HepG2 (cell line): ENCODE results near the gene VPS13D. TPM values are rescaled to one million over a fixed set of nuclear protein-coding genes. Genes with fewer than 3 reads are reported as not detected.

Experiments used
- GATAD1 ChIP-seq: IDR thresholded peaks from 2 replicates; pipeline ENCODE4 v1.6.1; 2016; ENCODE audit warnings: missing genetic modification reagents, missing compliant biosample characterization
- HINFP ChIP-seq: sonication (generic); formaldehyde crosslinking; IDR thresholded peaks from 2 replicates; pipeline ENCODE4 v1.4.0; 2020; ENCODE audit warnings: low read depth, mild to moderate bottlenecking, missing genetic modification reagents
- KLF15 ChIP-seq: sonication (generic); formaldehyde crosslinking; IDR thresholded peaks from 2 replicates; pipeline ENCODE4 v1.8.1; 2023; ENCODE audit warnings: borderline replicate concordance, mild to moderate bottlenecking, inconsistent platforms, missing genetic modification reagents, mixed read lengths
- RAD51 ChIP-seq: fragments of 450-650 bp; IDR thresholded peaks from 2 replicates; pipeline ENCODE4 v1.6.1; 2016; ENCODE audit warnings: borderline replicate concordance
- REL ChIP-seq: sonication (generic); formaldehyde crosslinking; conservative IDR thresholded peaks from 2 replicates; pipeline ENCODE4 v1.8.0; 2022; ENCODE audit warnings: mild to moderate bottlenecking, missing genetic modification reagents, moderate library complexity
- SNAPC4 ChIP-seq: sonication (generic); formaldehyde crosslinking; IDR thresholded peaks from 2 replicates; pipeline ENCODE4 v1.4.0; 2020; ENCODE audit warnings: mild to moderate bottlenecking, missing genetic modification reagents
- SRSF9 ChIP-seq: fragments of 200-400 bp; formaldehyde crosslinking; IDR thresholded peaks from 2 replicates; pipeline ENCODE4 v1.6.1; 2018; ENCODE audit warnings: borderline replicate concordance, mild to moderate bottlenecking, low read depth, low read length; ENCODE audit not compliant: insufficient read depth, poor library complexity, severe bottlenecking
- ZBTB10 ChIP-seq: sonication (generic); formaldehyde crosslinking; IDR thresholded peaks from 2 replicates; pipeline ENCODE4 v1.4.0; 2020; ENCODE audit warnings: missing genetic modification reagents, borderline replicate concordance
- ZBTB3 ChIP-seq: sonication (generic); formaldehyde crosslinking; IDR thresholded peaks from 2 replicates; pipeline ENCODE4 v1.4.0; 2020; ENCODE audit warnings: low read depth, mild to moderate bottlenecking, moderate library complexity, missing genetic modification reagents, borderline replicate concordance
- ZFP36L1 ChIP-seq: sonication (generic); formaldehyde crosslinking; IDR thresholded peaks from 2 replicates; pipeline ENCODE4 v1.8.0; 2022; ENCODE audit warnings: mild to moderate bottlenecking, missing genetic modification reagents, moderate library complexity
- ZNF281 ChIP-seq: sonication (generic); formaldehyde crosslinking; IDR thresholded peaks from 2 replicates; pipeline ENCODE4 v1.4.0; 2020; ENCODE audit warnings: missing genetic modification reagents, borderline replicate concordance
- ZNF451 ChIP-seq: sonication (generic); formaldehyde crosslinking; IDR thresholded peaks from 2 replicates; pipeline ENCODE4 v1.5.0; 2020; ENCODE audit warnings: mild to moderate bottlenecking, missing genetic modification reagents
- ZNF780A ChIP-seq: sonication (generic); formaldehyde crosslinking; IDR thresholded peaks from 2 replicates; pipeline ENCODE4 v1.8.0; 2022; ENCODE audit warnings: mild to moderate bottlenecking, missing genetic modification reagents, moderate library complexity
- ZNF891 ChIP-seq: sonication (generic); formaldehyde crosslinking; IDR thresholded peaks from 2 replicates; pipeline ENCODE4 v1.5.0; 2020; ENCODE audit warnings: mild to moderate bottlenecking, missing genetic modification reagents
- ZSCAN31 ChIP-seq: sonication (generic); formaldehyde crosslinking; IDR thresholded peaks from 2 replicates; pipeline ENCODE4 v1.5.0; 2020; ENCODE audit warnings: low read depth, mild to moderate bottlenecking, missing genetic modification reagents
- polyA plus RNA-seq, 8 experiments: library from polyadenylated mRNA; depleted of rRNA in 3 of 8; stranded (reverse) in 7 of 8; unstranded in 1 of 8; fragments of >200 nt; fragmentation: Illumina TruSeq in 4 of 8; extraction: Trizol in 4 of 8; gene quantifications; 2 replicates each; pipeline versions ENCODE4 v1.2.1 to v1.2.3, GENCODE V29; 2011 to 2016; ENCODE audit warnings: low read depth in 4 of 8, missing spikeins in 1 of 8, mixed read lengths in 1 of 8; ENCODE audit not compliant: insufficient read depth in 1 of 8
- total RNA-seq, 5 experiments: library from RNA; depleted of rRNA; stranded (reverse); fragments of >200 nt; fragmentation: Illumina TruSeq; extraction: Trizol; gene quantifications; 2 replicates each; pipeline ENCODE4 v1.2.3, GENCODE V29; 2016; ENCODE audit warnings: low read depth in 1 of 5

The VPS13D gene
- total and polyA plus RNA-seq, 2 of the 13 experiments (the other 11 are each of a cell fraction or from before 2014, with no cell fraction given) = 8.6 to 13.9 TPM

- TF ChIP-seq REL (CRISPR knock-in tag) = no peak
- no peak for TF ChIP-seq ZNF780A
- TF ChIP-seq KLF15 = no peak
- no peak for TF ChIP-seq SRSF9
- TF ChIP-seq ZNF281 (CRISPR knock-in tag) = peak; percentile 17; the same call in 1 of the 2 replicates
- peak; percentile 39; the same call in 1 of the 2 replicates for TF ChIP-seq GATAD1 (CRISPR knock-in tag)
- no peak for TF ChIP-seq ZNF451 (CRISPR knock-in tag)
- TF ChIP-seq RAD51 = no peak
- no peak for TF ChIP-seq ZBTB10
- no peak for TF ChIP-seq ZBTB3 (CRISPR knock-in tag)
- no peak for TF ChIP-seq HINFP (CRISPR knock-in tag)
- TF ChIP-seq ZNF891 = no peak
- no peak; the same call in 1 of the 2 replicates for TF ChIP-seq ZSCAN31 (CRISPR knock-in tag)
- peak; percentile 75; the same call in 1 of the 2 replicates for TF ChIP-seq ZFP36L1 (CRISPR knock-in tag)
- TF ChIP-seq SNAPC4 (CRISPR knock-in tag) = no peak
Measured at GRCh38 chr1:12402159-12402673, 172.4 kb downstream of the VPS13D start (continued).
